Measurements from ENCODE around the gene SLC12A1.

SLC12A1 gene

DNA sequence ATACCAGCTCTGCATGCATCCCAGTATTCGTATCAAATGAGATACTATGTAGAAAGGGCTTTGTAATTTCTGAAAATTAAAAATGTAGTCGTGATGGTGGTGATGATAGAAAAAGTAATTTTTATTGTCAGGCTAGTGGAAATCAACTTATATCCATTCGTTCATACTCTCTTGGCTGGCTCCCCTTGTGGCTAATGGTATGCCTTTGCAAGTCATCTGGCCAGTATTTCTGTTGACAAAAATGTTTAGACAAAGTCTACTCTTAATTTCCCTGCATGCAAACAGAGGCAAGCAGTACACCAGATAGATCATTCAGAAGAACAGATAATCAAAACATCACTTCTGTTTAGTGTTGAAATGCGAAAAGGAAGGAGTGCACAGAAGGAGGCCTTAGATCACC is 75.6 kb downstream of the SLC12A1 start:
- Histone ChIP-seq H3K4me1 (no peaks in the 10 kb centered on the region), H2AFZ (no peak overlapping the region), H3K79me2 (no peaks in the 10 kb centered on the region), H3K36me3 (ENCODE audit: control insufficient read depth, insufficient read depth, low read length) (no peaks in the 10 kb centered on the region), H3K4me3 (ENCODE audit: low read depth, low read length) (no peak overlapping the region), H3K9ac (no peak overlapping the region), H3K9me3 (ENCODE audit: control insufficient read depth, low read length) (no peaks in the 10 kb centered on the region), H3K27me3 (ENCODE audit: control insufficient read depth, insufficient read depth, low read length) (no peaks in the 10 kb centered on the region), H3K4me2 (ENCODE audit: low read length) (no peak overlapping the region), H3K27ac (no peak overlapping the region)
- TF ChIP-seq, protein P1, sequence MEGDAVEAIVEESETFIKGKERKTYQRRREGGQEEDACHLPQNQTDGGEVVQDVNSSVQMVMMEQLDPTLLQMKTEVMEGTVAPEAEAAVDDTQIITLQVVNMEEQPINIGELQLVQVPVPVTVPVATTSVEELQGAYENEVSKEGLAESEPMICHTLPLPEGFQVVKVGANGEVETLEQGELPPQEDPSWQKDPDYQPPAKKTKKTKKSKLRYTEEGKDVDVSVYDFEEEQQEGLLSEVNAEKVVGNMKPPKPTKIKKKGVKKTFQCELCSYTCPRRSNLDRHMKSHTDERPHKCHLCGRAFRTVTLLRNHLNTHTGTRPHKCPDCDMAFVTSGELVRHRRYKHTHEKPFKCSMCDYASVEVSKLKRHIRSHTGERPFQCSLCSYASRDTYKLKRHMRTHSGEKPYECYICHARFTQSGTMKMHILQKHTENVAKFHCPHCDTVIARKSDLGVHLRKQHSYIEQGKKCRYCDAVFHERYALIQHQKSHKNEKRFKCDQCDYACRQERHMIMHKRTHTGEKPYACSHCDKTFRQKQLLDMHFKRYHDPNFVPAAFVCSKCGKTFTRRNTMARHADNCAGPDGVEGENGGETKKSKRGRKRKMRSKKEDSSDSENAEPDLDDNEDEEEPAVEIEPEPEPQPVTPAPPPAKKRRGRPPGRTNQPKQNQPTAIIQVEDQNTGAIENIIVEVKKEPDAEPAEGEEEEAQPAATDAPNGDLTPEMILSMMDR (IDR thresholded peaks at IDR 0.05) = no peak

DNA sequence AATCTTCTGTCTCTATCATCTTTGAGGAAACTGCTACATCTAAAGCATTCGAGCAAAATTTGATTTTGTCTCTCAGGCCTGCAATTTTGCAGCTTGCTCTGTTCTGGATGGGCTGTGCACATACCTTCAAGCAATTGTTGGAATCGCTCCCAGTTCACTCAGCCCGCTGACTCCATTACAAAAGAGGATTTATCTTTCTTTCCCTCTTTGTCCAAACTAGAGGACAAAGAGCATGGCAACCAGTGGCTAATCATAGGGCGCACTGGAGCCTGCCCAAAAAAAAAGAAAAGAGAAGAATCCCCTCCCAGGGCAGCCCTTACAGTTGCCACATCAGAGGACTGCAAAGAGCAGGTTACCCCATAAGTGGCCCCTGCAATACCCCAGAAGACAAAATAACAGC is 76.1 kb downstream of the SLC12A1 start:
- H3K79me2 ChIP-seq = no peaks in the 10 kb centered on the region
- H2AFZ ChIP-seq = no peak overlapping the region
- H3K36me3 ChIP-seq (ENCODE audit: control insufficient read depth, insufficient read depth, low read length) = no peaks in the 10 kb centered on the region
- no peak overlapping the region for H3K9ac ChIP-seq
- H3K9me3 ChIP-seq (ENCODE audit: control insufficient read depth, low read length) = no peaks in the 10 kb centered on the region
- no peaks in the 10 kb centered on the region for H3K27me3 ChIP-seq (ENCODE audit: control insufficient read depth, insufficient read depth, low read length)
- TF ChIP-seq, protein P1 (IDR thresholded peaks at IDR 0.05) = no peak
- H3K4me3 ChIP-seq (ENCODE audit: low read depth, low read length) = no peak overlapping the region
- H3K4me1 ChIP-seq = no peaks in the 10 kb centered on the region
- no peak overlapping the region for H3K27ac ChIP-seq
- no peak overlapping the region for H3K4me2 ChIP-seq (ENCODE audit: low read length)

DNA sequence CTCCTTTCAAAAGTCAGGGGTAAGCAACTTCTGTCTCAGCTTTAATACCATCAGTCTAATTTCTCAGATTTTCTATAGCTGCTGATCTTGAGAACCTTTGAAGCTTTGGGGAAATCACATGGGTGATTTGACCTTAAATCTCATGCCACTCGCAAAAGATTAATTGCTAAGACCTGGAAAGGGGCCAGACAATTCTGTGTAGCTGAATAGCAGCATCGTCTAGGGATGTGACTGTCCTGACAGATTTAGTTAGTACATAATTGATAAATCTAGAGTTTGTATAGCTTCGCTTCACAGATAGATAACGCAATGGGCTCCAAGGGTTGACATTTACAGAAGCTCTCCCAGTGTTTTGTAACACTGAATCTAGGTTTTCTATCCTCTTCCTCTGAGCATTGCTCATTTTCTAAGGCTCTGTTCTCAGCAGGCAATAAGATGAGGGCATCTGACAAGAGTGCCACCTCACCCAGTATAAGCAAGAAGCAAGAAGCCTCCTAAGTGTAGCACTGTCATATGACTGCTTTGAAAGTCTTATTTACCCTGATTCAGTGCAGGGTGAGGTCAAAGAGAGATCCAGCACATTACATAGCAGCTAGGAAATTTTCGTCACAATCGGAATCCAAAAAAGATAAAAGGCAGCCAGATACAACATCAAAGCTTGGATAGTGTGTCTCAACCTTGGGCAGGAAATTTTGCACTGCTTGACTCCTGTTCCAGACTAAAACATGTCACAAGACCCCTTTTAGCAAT is 77.5 kb downstream of the SLC12A1 start:
- no peaks in the 10 kb centered on the region for H3K9me3 ChIP-seq (ENCODE audit: control insufficient read depth, low read length)
- no peak overlapping the region for H3K27ac ChIP-seq
- no peaks in the 10 kb centered on the region for H3K27me3 ChIP-seq (ENCODE audit: control insufficient read depth, insufficient read depth, low read length)
- TF ChIP-seq, protein P1 (IDR thresholded peaks at IDR 0.05) = no peak
- no peaks in the 10 kb centered on the region for H3K4me1 ChIP-seq
- no peak overlapping the region for H3K4me3 ChIP-seq (ENCODE audit: low read depth, low read length)
- no peaks in the 10 kb centered on the region for H3K79me2 ChIP-seq
- no peaks in the 10 kb centered on the region for H3K36me3 ChIP-seq (ENCODE audit: control insufficient read depth, insufficient read depth, low read length)
- no peak overlapping the region for H3K4me2 ChIP-seq (ENCODE audit: low read length)
- H2AFZ ChIP-seq = no peak overlapping the region
- no peak overlapping the region for H3K9ac ChIP-seq

DNA sequence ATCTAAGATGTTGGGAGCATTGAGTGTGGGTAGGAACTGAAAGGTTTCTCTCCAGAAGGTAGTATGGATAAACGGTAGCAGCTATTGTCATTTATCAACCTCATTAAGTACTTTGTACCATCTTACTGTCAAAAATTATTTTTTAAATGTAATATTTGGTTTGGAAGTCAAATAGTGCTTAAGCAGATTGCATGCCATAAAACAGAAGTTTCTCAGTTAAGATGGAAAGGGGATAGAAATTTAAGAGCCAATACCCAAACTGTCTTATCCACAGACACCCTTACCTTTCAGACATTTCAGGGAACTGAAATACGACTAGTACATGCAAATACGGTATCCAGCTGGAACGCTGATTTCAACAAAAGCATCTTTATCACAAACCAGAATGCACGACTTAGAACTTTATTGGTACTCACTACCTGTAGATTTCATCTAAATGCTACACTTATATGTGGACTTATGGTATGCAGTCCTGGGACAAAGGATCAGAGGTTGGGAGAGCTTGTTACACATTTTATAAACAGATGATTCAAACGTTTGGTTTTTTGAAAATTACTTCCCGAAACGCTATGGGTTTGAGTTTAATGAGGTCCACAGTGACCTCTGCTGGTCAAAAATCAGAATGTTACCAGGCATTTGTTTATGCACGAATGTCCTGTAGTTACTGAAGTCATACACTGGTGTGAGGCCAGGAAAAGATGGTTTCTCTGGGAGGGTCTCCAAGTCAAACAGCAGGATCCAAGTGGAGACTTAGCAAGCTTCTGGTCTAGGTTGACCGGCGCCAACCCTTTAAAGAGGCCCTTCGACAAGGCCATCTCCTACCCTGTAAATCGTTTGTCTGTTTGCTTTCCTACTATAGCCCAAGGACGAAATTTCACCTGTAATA is 79.5 kb downstream of the SLC12A1 start:
- Histone ChIP-seq H3K79me2 (no peaks in the 10 kb centered on the region), H3K9me3 (ENCODE audit: control insufficient read depth, low read length) (no peaks in the 10 kb centered on the region), H3K4me1 (no peaks in the 10 kb centered on the region), H3K36me3 (ENCODE audit: control insufficient read depth, insufficient read depth, low read length) (no peaks in the 10 kb centered on the region), H3K27me3 (ENCODE audit: control insufficient read depth, insufficient read depth, low read length) (no peaks in the 10 kb centered on the region), H3K4me3 (ENCODE audit: low read depth, low read length) (no peak overlapping the region), H3K27ac (no peak overlapping the region), H2AFZ (peak overlapping the region; percentile 30), H3K4me2 (ENCODE audit: low read length) (peak overlapping the region; percentile 60), H3K9ac (no peak overlapping the region)
- TF ChIP-seq, protein P1 (IDR thresholded peaks at IDR 0.05) = peak; percentile 49
